Ascending aorta (tissue), 2 donors: ENCODE data around the gene CCNYL1. TPM values are rescaled to one million over a fixed set of nuclear protein-coding genes. Genes with fewer than 3 reads are reported as not detected.
"Not testable (repeated sequence)": the region's sequence is repeated elsewhere in the genome, so short reads cannot be mapped to it uniquely, and the experiment has no call there.

ENCODE experiments used
- DNase-seq, 2 donors: peaks; one replicate each; pipeline ENCODE4 v3.0.0-alpha.2; 2019; ENCODE audit warnings: low spot score in 2 of 2
- H3K27ac ChIP-seq, 2 donors: fragments of 200-600 bp; sonication (generic); one replicate each; pipeline ENCODE4 v1.5.1; 2016 to 2017; ENCODE audit warnings: mild to moderate bottlenecking in 1 of 2
- H3K27me3 ChIP-seq: fragments of 200-600 bp; sonication (generic); one replicate; pipeline ENCODE4 v1.5.1; 2017
- H3K36me3 ChIP-seq, 2 donors: fragments of 200-600 bp; sonication (generic); one replicate each; pipeline ENCODE4 v1.5.1; 2016
- H3K4me1 ChIP-seq, 2 donors: fragments of 200-600 bp; sonication (generic); one replicate each; pipeline ENCODE4 v1.5.1; 2016 to 2017; ENCODE audit warnings: mild to moderate bottlenecking in 1 of 2
- H3K4me3 ChIP-seq, 2 donors: fragments of 200-600 bp; sonication (generic); one replicate each; pipeline ENCODE4 v1.5.1; 2016 to 2017; ENCODE audit warnings: mild to moderate bottlenecking in 1 of 2
- H3K9me3 ChIP-seq, 2 donors: fragments of 200-600 bp; sonication (generic); one replicate each; pipeline ENCODE4 v1.5.1; 2016
- CTCF ChIP-seq, 3 experiments: fragments of 200-600 bp in 2 of 3; fragments of 450-650 bp in 1 of 3; sonication (generic) in 2 of 3; IDR thresholded peaks; one replicate each; pipeline ENCODE4 v1.5.1; 2016 to 2019; ENCODE audit warnings: antibody characterized with exemption in 3 of 3, mild to moderate bottlenecking in 1 of 3, moderate library complexity in 1 of 3
- intact Hi-C: fragments of 100-400 bp; cut with DNase I; formaldehyde crosslinking; loops from one replicate; pipeline ENCODE4 v1.15.1; 2023
- total RNA-seq: library from RNA; depleted of rRNA; stranded (reverse); fragments of >200 nt; gene quantifications from one replicate; pipeline ENCODE4 v1.1.0, GENCODE V29; 2016

Gene CCNYL1
- total RNA-seq, 1 donor from 2014 or later: 12.3 TPM

DNA sequence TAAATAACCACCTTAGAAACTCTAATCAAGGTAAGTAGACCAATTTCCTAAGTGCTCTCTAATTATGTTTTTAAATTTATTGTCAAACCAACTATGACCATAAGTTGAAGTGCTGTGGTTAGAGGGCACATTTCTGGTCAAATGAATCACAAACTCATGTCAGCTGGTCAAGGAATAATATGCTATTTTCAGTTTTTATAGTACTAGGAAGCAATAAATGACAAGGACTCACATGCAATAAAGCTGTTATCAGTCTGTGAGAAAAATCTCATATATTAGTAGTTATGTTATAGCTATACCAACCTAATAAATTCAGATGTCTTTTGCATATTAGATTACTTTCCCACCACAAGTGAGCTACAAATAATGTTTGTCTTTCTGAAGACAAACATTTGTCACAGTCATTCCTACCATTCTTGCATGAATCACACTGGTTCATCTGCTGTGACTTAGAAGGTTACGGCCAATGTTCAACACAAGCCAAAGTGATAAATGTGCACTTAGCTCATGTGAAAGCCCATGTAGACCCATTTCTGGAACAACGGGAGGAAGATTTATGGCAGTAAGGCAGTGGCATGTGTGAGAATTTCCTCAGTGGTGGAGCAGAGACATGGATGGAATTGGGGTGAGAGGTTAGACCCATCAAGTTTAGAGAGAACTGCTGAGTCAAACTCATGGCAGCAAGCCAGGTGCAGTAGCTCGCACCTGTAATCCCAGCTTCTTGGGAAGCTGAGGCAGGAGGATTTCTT, 27.4 kb upstream of the CCNYL1 start:
- no peak for DNase-seq
- TF ChIP-seq CTCF (IDR thresholded peaks at IDR 0.05): no peak
- intact Hi-C loops: no loop called here
- H3K36me3 ChIP-seq: no peaks in the 10 kb centered on the region
- H3K27ac ChIP-seq: no peak overlapping the region
- no peaks in the 10 kb centered on the region for H3K27me3 ChIP-seq
- no peak overlapping the region for H3K4me3 ChIP-seq
- no peaks in the 10 kb centered on the region for H3K4me1 ChIP-seq
- no peaks in the 10 kb centered on the region for H3K9me3 ChIP-seq

GRCh38 chr2:207686812-207687211, 24.6 kb upstream of the CCNYL1 start:
- intact Hi-C loops: no loop called here
- no peaks in the 10 kb centered on the region for H3K27me3 ChIP-seq
- H3K27ac ChIP-seq: no peak overlapping the region
- TF ChIP-seq CTCF (IDR thresholded peaks at IDR 0.05): no peak
- H3K4me1 ChIP-seq: no peaks in the 10 kb centered on the region
- H3K36me3 ChIP-seq: no peaks in the 10 kb centered on the region
- no peak overlapping the region for H3K4me3 ChIP-seq
- no peaks in the 10 kb centered on the region for H3K9me3 ChIP-seq
- no peak for DNase-seq

DNA sequence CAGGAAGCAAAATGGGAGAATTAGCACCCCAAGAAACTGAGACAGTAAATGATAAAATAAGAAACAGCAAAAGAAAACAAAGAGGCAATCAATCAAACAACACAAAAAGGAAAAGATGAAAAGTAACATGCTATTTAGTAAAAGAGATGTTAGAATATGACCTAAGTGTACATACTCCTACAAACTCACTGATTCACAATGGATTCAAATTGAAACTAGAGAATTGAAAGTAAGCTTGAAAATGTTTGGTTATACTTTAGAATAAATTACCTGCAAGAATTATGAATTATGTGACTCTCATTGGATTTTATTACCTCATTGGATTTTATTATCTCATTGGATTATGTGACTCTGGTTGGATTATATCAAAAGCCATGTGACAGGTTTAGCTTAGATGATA, 22.8 kb upstream of the CCNYL1 start:
- H3K36me3 ChIP-seq: no peaks in the 10 kb centered on the region
- no peak overlapping the region for H3K4me3 ChIP-seq
- H3K27me3 ChIP-seq: no peaks in the 10 kb centered on the region
- H3K9me3 ChIP-seq: no peaks in the 10 kb centered on the region
- no peak for DNase-seq
- intact Hi-C loops: no loop called here
- no peaks in the 10 kb centered on the region for H3K4me1 ChIP-seq
- no peak overlapping the region for H3K27ac ChIP-seq
- TF ChIP-seq CTCF (IDR thresholded peaks at IDR 0.05): no peak

DNA sequence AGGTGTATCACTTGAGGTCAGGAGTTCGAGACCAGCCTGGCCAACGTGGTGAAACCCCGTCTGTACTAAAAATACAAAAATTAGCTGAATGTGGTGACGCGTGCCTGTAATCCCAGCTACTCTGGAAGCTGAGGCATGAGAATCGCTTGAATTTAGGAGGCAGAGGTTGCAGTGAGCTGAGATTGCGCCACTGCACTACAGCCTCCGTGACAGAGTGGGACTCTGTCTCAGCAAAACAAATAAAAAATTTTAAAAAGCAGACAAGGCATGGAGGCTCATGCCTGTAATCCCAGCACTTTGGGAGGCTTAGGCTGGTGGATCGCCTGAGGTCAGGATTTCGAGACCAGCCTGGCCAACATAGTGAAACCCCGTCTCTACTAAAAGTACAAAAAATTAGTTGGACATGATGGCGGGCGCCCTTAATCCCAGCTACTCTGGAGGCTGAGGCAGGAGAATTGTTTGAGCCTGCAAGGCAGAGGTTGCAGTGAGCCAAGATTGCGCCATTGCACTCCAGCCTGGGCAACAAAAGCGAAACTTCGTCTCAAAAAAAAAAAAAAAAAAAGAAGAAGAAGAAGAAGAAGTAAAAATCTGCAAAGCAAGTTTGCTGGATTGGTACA, 20.5 kb upstream of the CCNYL1 start:
- H3K27me3 ChIP-seq, H3K27ac ChIP-seq, H3K9me3 ChIP-seq, DNase-seq, H3K4me1 ChIP-seq, H3K4me3 ChIP-seq, H3K36me3 ChIP-seq, intact Hi-C loops: not testable (repeated sequence)

DNA sequence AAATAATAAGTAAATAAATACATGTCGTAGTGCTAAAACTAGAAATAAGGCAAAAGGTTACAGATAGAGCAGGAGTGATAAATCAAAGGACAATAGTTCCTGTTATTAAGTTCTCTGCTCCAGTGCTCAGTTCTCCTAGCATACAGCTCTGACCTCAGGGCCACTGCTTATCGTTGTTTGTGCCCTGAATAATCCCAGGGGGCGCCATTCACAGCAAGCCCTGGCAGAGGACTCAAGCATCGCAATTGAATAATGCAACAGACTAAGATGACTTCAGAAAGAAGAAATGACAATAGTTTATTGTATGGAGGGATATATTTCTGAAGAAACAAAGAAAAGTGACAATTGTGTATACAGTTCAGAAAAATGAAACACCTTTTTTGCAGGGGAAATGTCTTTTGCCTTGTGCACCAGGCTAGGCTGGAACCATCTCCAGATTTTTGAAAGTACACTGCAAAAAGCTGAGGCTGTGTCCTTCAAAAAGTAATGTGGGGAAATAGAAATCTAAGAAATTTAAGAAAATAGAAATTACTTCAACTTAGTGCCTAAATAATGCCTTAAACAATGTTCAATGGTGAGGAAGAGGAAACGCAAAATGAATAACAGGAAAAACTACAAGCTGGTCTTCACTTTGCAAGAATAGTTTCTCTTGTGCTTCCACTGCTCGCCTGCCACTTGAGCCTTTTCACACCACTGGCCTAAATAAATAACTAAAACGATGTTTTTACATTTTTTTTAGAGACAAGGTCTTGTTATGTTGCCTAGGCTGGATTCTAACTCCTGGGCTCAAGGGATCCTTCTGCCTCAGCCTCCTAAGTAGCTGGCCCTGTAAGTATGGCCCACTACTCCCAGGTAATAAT, 19.0 kb upstream of the CCNYL1 start:
- no peak for DNase-seq
- TF ChIP-seq CTCF (IDR thresholded peaks at IDR 0.05): peak in 2 of 3 experiments; percentile 14 to 32
- no peak overlapping the region for H3K27ac ChIP-seq
- intact Hi-C loops: no loop called here
- H3K4me1 ChIP-seq: peaks cover 0 to 3% of the 10 kb centered on the region in 2 donors
- H3K27me3 ChIP-seq: no peaks in the 10 kb centered on the region
- H3K4me3 ChIP-seq: no peak overlapping the region
- no peaks in the 10 kb centered on the region for H3K36me3 ChIP-seq
- no peaks in the 10 kb centered on the region for H3K9me3 ChIP-seq
